ENCODE measurements around the gene MIEF2. TPM values are rescaled to one million over a fixed set of nuclear protein-coding genes. Genes with fewer than 3 reads are reported as not detected.
"Not testable (repeated sequence)": the region's sequence is repeated elsewhere in the genome, so short reads cannot be mapped to it uniquely, and the experiment has no call there.

MIEF2 gene, protein sequence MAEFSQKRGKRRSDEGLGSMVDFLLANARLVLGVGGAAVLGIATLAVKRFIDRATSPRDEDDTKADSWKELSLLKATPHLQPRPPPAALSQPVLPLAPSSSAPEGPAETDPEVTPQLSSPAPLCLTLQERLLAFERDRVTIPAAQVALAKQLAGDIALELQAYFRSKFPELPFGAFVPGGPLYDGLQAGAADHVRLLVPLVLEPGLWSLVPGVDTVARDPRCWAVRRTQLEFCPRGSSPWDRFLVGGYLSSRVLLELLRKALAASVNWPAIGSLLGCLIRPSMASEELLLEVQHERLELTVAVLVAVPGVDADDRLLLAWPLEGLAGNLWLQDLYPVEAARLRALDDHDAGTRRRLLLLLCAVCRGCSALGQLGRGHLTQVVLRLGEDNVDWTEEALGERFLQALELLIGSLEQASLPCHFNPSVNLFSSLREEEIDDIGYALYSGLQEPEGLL
- total RNA-seq (2014; rRNA removed) (16.6 and 17.5 TPM in 2 replicates), Bru-seq, nascent RNA (percentile 59 among the genes with signal in this experiment), BruChase-seq, experiment 1, labeled RNA remaining after a 6-hour chase (percentile 48 among the genes with signal in this experiment), BruChase-seq, experiment 2, labeled RNA remaining after a 2-hour chase (percentile 63 among the genes with signal in this experiment)
- long read RNA-seq, transcript MIEF2-202 (3 exons, 718 nt): minor isoform, 5 of 35 reads
- long read RNA-seq, transcript MIEF2-201 (4 exons, 3,364 nt): major isoform, 18 of 35 reads
- long read RNA-seq, partial matches to known transcripts: 3 of 35 reads
- long read RNA-seq, other reads (novel, unspliced or antisense): 8 of 35 reads

DNA sequence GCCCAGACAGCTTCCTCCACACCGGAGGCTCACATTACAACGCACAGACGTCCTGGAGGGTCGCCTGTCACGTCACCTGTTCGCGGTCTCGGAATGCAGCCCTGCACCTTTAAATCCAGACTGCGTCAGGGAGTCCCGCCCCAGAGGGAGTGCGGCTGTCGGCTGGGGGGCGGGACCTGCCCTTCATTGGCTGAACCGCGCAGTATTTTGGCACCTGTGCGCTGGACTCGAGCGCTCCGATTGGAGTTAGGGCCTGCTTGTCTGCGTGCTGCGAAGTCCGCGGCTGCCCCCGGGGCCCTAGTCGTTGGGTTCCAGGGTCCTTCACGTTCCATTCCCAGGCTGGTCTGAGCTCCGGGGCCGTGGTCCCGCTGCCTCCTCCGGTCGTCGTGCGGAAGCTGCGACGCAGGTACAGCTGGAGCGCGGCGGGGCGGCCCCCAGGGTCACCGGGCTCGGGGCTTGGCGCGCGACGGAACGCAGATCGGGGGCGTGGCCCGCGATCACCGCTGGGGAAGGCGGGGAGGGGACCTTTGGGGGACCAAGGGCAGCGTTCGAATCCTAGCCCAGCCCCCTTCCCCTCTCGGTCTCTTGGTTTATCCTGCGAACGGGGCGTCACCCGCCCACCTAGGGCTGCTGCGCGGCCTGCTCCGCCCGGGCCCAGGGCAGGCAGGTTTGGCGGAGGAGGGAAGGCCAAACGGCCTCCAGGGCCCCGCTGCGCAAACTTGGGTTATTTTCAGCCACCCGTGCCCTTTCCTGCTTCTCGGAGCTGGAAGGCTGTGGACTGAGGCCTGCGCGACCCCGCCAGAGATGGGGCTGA lies at the start of gene MIEF2:
MIEF2 (plus strand) TSS at position 331 of the 814 bp plus-strand sequence. CDS start 2,059 bp downstream, outside the sequence.
- CTCF ChIA-PET: no interaction called here
- Histone ChIP-seq H3K4me3 (ENCODE audit: low read length) (peak within 1 kb of the TSS; percentile 82), H3F3A (ENCODE audit: low read length, unreplicated experiment) (no peaks in the 10 kb centered on the region), H3K9ac (ENCODE audit: low read length) (peak within 1 kb of the TSS; percentile 71), H3K9me2 (replicated peaks; ENCODE audit: low read length) (no peaks in the 10 kb centered on the region), H3K27ac (ENCODE audit: low read length) (peak within 1 kb of the TSS; percentile 49), H3K27me3 (ENCODE audit: low read length) (no peaks in the 10 kb centered on the region), H3K36me3 (ENCODE audit: low read depth, low read length) (peaks cover 13% of the 10 kb centered on the region), H2AFZ (ENCODE audit: low read length) (peak within 1 kb of the TSS; percentile 88), H4K20me1 (ENCODE audit: low read length) (peaks cover 4% of the 10 kb centered on the region; the same call in 1 of the 2 replicates), H3K4me2 (ENCODE audit: low read length) (peak within 1 kb of the TSS; percentile 92), H3K4me1 (ENCODE audit: insufficient read depth, low read length) (peaks cover 35% of the 10 kb centered on the region), H3K79me2 (ENCODE audit: low read length) (peaks cover 49% of the 10 kb centered on the region), H3K9me3 (ENCODE audit: low read length) (no peaks in the 10 kb centered on the region)
- peak; percentile 98 for DNase-seq
- POLR2A ChIA-PET (ENCODE audit: unreplicated experiment): no interaction called here
- intact Hi-C loops (cut with micrococcal nuclease): no loop called here
- peak; percentile 75 for ATAC-seq
- TSS peak; percentile 22 for BruUV-seq (replicated peaks)
- TF ChIP-seq EZH2phosphoT487 (IDR thresholded peaks at IDR 0.05; ENCODE audit: borderline replicate concordance, low read length) (no peak), EZH2 (IDR thresholded peaks at IDR 0.05; ENCODE audit: low read length, unreplicated experiment) (no peak)
- TF ChIP-seq, protein P1, sequence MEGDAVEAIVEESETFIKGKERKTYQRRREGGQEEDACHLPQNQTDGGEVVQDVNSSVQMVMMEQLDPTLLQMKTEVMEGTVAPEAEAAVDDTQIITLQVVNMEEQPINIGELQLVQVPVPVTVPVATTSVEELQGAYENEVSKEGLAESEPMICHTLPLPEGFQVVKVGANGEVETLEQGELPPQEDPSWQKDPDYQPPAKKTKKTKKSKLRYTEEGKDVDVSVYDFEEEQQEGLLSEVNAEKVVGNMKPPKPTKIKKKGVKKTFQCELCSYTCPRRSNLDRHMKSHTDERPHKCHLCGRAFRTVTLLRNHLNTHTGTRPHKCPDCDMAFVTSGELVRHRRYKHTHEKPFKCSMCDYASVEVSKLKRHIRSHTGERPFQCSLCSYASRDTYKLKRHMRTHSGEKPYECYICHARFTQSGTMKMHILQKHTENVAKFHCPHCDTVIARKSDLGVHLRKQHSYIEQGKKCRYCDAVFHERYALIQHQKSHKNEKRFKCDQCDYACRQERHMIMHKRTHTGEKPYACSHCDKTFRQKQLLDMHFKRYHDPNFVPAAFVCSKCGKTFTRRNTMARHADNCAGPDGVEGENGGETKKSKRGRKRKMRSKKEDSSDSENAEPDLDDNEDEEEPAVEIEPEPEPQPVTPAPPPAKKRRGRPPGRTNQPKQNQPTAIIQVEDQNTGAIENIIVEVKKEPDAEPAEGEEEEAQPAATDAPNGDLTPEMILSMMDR (conservative IDR thresholded peaks at IDR 0.05; ENCODE audit: low read depth, low read length): no peak

DNA sequence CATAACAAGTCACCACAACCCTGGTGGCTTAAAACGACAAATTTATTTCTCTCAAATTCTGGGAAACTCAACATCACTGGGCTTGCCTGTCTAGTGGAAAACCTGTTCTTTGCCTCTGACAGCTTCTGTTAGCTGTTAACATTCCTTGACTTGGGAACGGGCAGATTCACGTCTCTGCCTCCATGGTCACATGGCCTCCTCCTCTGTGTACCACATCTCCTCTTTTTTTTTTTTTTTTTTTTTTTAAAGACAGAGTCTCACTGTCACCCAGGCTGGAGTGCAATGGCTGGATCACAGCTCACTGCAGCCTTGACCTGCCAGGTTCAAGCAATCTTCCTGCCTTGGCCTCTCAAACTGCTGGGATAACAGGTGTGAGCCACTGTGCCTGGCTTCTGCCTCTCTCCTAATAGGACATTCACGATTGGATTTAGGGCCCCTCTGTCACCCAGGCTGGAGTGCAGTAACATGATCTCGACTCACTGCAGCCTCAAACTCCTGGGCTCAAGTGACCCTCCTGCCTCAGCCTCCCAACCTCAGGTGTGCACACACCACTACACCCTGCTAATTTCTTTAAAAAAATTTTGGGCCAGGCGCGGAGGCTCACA lies 46.7 kb upstream of the MIEF2 start:
- Histone ChIP-seq H3K9me2 (replicated peaks; ENCODE audit: low read length) (no peaks in the 10 kb centered on the region), H3K4me3 (ENCODE audit: low read length) (no peak overlapping the region), H3K27ac (ENCODE audit: low read length) (no peak overlapping the region), H3K4me2 (ENCODE audit: low read length) (no peak overlapping the region), H3K9ac (ENCODE audit: low read length) (no peak overlapping the region), H3K79me2 (ENCODE audit: low read length) (no peaks in the 10 kb centered on the region), H3F3A (ENCODE audit: low read length, unreplicated experiment) (no peaks in the 10 kb centered on the region), H3K9me3 (ENCODE audit: low read length) (no peaks in the 10 kb centered on the region), H3K36me3 (ENCODE audit: low read depth, low read length) (peaks cover 21% of the 10 kb centered on the region; the same call in 1 of the 2 replicates), H3K4me1 (ENCODE audit: insufficient read depth, low read length) (no peaks in the 10 kb centered on the region), H4K20me1 (ENCODE audit: low read length) (no peaks in the 10 kb centered on the region), H3K27me3 (ENCODE audit: low read length) (no peaks in the 10 kb centered on the region), H2AFZ (ENCODE audit: low read length) (no peak overlapping the region)
- no TSS peak for BruUV-seq (replicated peaks)
- DNase-seq (no peak), ATAC-seq (no peak)
- intact Hi-C loops (cut with micrococcal nuclease): no loop called here
- TF ChIP-seq EZH2phosphoT487 (IDR thresholded peaks at IDR 0.05; ENCODE audit: borderline replicate concordance, low read length): no peak
- TF ChIP-seq EZH2 (IDR thresholded peaks at IDR 0.05; ENCODE audit: low read length, unreplicated experiment): no peak
- TF ChIP-seq, protein P1 (conservative IDR thresholded peaks at IDR 0.05; ENCODE audit: low read depth, low read length): no peak
- POLR2A ChIA-PET (ENCODE audit: unreplicated experiment): no interaction called here
- CTCF ChIA-PET: no interaction called here

DNA sequence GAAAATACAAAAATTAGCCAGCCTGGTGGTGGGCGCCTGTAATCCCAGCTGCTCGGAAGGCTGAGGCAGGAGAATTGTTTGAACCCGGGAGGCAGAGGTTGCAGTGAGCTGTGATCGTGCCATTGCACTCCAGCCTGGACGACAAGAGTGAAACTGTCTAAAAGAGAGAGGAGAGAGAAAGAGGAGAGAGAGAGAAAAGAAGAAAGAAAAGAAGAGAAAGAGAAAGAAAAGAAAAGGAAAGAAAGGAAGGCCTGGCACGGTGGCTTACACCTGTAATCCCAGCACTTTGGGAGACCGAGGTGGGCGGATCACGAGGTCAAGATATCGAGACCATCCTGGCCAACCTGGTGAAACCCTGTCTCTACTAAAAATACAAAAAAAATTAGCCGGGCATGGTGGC lies 43.6 kb upstream of the MIEF2 start:
- ATAC-seq; H3F3A ChIP-seq (ENCODE audit: low read length, unreplicated experiment); H3K9me2 ChIP-seq (replicated peaks; ENCODE audit: low read length); H2AFZ ChIP-seq (ENCODE audit: low read length); CTCF ChIA-PET; intact Hi-C loops (cut with micrococcal nuclease); H3K9ac ChIP-seq (ENCODE audit: low read length); H3K27me3 ChIP-seq (ENCODE audit: low read length); H3K4me3 ChIP-seq (ENCODE audit: low read length); H3K27ac ChIP-seq (ENCODE audit: low read length); H3K79me2 ChIP-seq (ENCODE audit: low read length); H4K20me1 ChIP-seq (ENCODE audit: low read length); POLR2A ChIA-PET (ENCODE audit: unreplicated experiment); H3K4me1 ChIP-seq (ENCODE audit: insufficient read depth, low read length); BruUV-seq (replicated peaks); H3K9me3 ChIP-seq (ENCODE audit: low read length); H3K36me3 ChIP-seq (ENCODE audit: low read depth, low read length); DNase-seq; H3K4me2 ChIP-seq (ENCODE audit: low read length): not testable (repeated sequence)

Measured in PC-3 (cell line).